GM23338 (cell line): ENCODE data around the gene TARP.

Source experiments
- ATAC-seq: fragments of 200-7000 bp; cut with Tn5 transposase; 3 replicates; pipeline ENCODE4 v1.9.1; 2020
- DNase-seq: peaks from one replicate; pipeline ENCODE4 v3.0.0-alpha.2; 2015; ENCODE audit warnings: low spot score
- H2AFZ ChIP-seq: fragments of 200-600 bp; sonication (generic); 2 replicates; pipeline ENCODE4 v1.8.0; 2016; ENCODE audit warnings: antibody characterized with exemption, mild to moderate bottlenecking, moderate library complexity
- H3F3A ChIP-seq: fragments of 200-600 bp; sonication (generic); replicated peaks from 2 replicates; pipeline ENCODE4 v1.8.0; 2017; ENCODE audit warnings: antibody characterized with exemption, mixed run types, low read depth
- H3K27ac ChIP-seq: fragments of 200-600 bp; sonication (generic); 2 replicates; pipeline ENCODE4 v1.6.1; 2016; ENCODE audit warnings: low read depth
- H3K27me3 ChIP-seq: fragments of 200-600 bp; sonication (generic); 2 replicates; pipeline ENCODE4 v1.8.0; 2016; ENCODE audit warnings: mild to moderate bottlenecking, mixed run types, moderate library complexity; ENCODE audit not compliant: insufficient read depth
- H3K36me3 ChIP-seq: fragments of 200-600 bp; sonication (generic); 2 replicates; pipeline ENCODE4 v1.8.0; 2016; ENCODE audit warnings: mild to moderate bottlenecking; ENCODE audit not compliant: insufficient read depth
- H3K4me1 ChIP-seq: fragments of 200-600 bp; sonication (generic); 2 replicates; pipeline ENCODE4 v1.8.0; 2016; ENCODE audit warnings: mild to moderate bottlenecking, moderate library complexity; ENCODE audit not compliant: insufficient read depth
- H3K4me2 ChIP-seq: fragments of 200-600 bp; sonication (generic); 2 replicates; pipeline ENCODE4 v1.7.1; 2017; ENCODE audit warnings: mixed run types
- H3K4me3 ChIP-seq: fragments of 200-600 bp; sonication (generic); 2 replicates; pipeline ENCODE4 v1.6.1; 2016; ENCODE audit warnings: mixed run types
- H3K79me2 ChIP-seq: fragments of 200-600 bp; sonication (generic); replicated peaks from 2 replicates; pipeline ENCODE4 v1.8.0; 2017; ENCODE audit warnings: mild to moderate bottlenecking; ENCODE audit not compliant: insufficient read depth
- H3K9me2 ChIP-seq: fragments of 200-600 bp; sonication (generic); 2 replicates; pipeline ENCODE4 v1.8.0; 2017; ENCODE audit not compliant: insufficient read depth
- H4K20me1 ChIP-seq: fragments of 200-600 bp; sonication (generic); replicated peaks from 2 replicates; pipeline ENCODE4 v1.8.0; 2017; ENCODE audit warnings: mild to moderate bottlenecking; ENCODE audit not compliant: insufficient read depth
- H3K27ac Mint-ChIP-seq: 2 replicates; pipeline ENCODE4 v1.8.0; 2020; ENCODE audit warnings: inconsistent platforms, mild to moderate bottlenecking, moderate library complexity, mixed read lengths
- H3K27me3 Mint-ChIP-seq: 3 replicates; pipeline ENCODE4 v1.8.0; 2022; ENCODE audit warnings: low read depth, mild to moderate bottlenecking, moderate library complexity, mixed read lengths, inconsistent platforms; ENCODE audit not compliant: insufficient read depth, poor library complexity
- H3K36me3 Mint-ChIP-seq: 3 replicates; pipeline ENCODE4 v1.8.0; 2021; ENCODE audit warnings: low read depth, mild to moderate bottlenecking, inconsistent platforms, moderate library complexity, mixed read lengths
- H3K4me1 Mint-ChIP-seq: 3 replicates; pipeline ENCODE4 v1.8.0; 2020; ENCODE audit warnings: mild to moderate bottlenecking, inconsistent platforms, mixed read lengths
- H3K4me3 Mint-ChIP-seq: 3 replicates; pipeline ENCODE4 v1.8.0; 2021; ENCODE audit warnings: moderate library complexity, mild to moderate bottlenecking, inconsistent platforms, mixed read lengths
- H3K9me3 Mint-ChIP-seq: 3 replicates; pipeline ENCODE4 v1.8.0; 2020; ENCODE audit warnings: moderate library complexity, mild to moderate bottlenecking, inconsistent platforms, mixed read lengths
- CREB1 ChIP-seq: fragments of 250-450 bp; sonication (Bioruptor Pico); IDR thresholded peaks from 2 replicates; pipeline ENCODE4 v1.5.0; 2020; ENCODE audit warnings: low read depth, mild to moderate bottlenecking, moderate library complexity
- CTCF ChIP-seq, 2 experiments: fragments of 200-600 bp in 1 of 2; sonication (generic) in 1 of 2; conservative IDR thresholded peaks; 2 replicates each; pipeline versions ENCODE4 v1.5.1 to v1.6.1; 2016 to 2017; ENCODE audit warnings: antibody characterized with exemption in 2 of 2, low read depth in 2 of 2, mild to moderate bottlenecking in 2 of 2, moderate library complexity in 1 of 2
- ETS1 ChIP-seq: IDR thresholded peaks from 2 replicates; pipeline ENCODE4 v1.6.1; 2016; ENCODE audit warnings: antibody characterized with exemption
- EZH2 ChIP-seq: fragments of 200-600 bp; sonication (generic); IDR thresholded peaks from one replicate; pipeline ENCODE4 v1.8.0; 2017; ENCODE audit warnings: antibody characterized with exemption, mild to moderate bottlenecking, low read depth; ENCODE audit not compliant: unreplicated experiment
- EZH2phosphoT487 ChIP-seq: fragments of 200-600 bp; sonication (generic); IDR thresholded peaks from one replicate; pipeline ENCODE4 v1.8.1; 2018; ENCODE audit warnings: antibody characterized with exemption; ENCODE audit not compliant: unreplicated experiment
- JUNB ChIP-seq: IDR thresholded peaks from one replicate; pipeline ENCODE4 v1.6.1; 2016; ENCODE audit warnings: antibody characterized with exemption; ENCODE audit not compliant: unreplicated experiment
- NANOG ChIP-seq: IDR thresholded peaks from 2 replicates; pipeline ENCODE4 v1.6.1; 2016; ENCODE audit warnings: antibody characterized with exemption, borderline replicate concordance
- POLR2AphosphoS5 ChIP-seq: IDR thresholded peaks from 2 replicates; pipeline ENCODE4 v1.6.1; 2016; ENCODE audit warnings: antibody characterized with exemption, low read depth
- STAT1 ChIP-seq: IDR thresholded peaks from one replicate; pipeline ENCODE4 v1.6.1; 2016; ENCODE audit warnings: antibody characterized with exemption; ENCODE audit not compliant: unreplicated experiment
- ZNF114 ChIP-seq: fragments of 250-450 bp; sonication (Bioruptor Pico); IDR thresholded peaks from 2 replicates; pipeline ENCODE4 v1.5.0; 2020; ENCODE audit warnings: mild to moderate bottlenecking, moderate library complexity
- ZNF331 ChIP-seq: fragments of 250-450 bp; sonication (Bioruptor Pico); IDR thresholded peaks from 2 replicates; pipeline ENCODE4 v1.5.0; 2020; ENCODE audit warnings: low read depth, mild to moderate bottlenecking, moderate library complexity
- TF ChIP-seq, protein P1 (sequence below): fragments of 250-450 bp; sonication (Bioruptor Pico); IDR thresholded peaks from 2 replicates; pipeline ENCODE4 v1.5.0; 2020; ENCODE audit warnings: mild to moderate bottlenecking, moderate library complexity
- TF ChIP-seq, protein P2 (sequence below): IDR thresholded peaks from one replicate; pipeline ENCODE4 v1.6.1; 2018; ENCODE audit warnings: antibody characterized with exemption; ENCODE audit not compliant: unreplicated experiment

Gene TARP

DNA sequence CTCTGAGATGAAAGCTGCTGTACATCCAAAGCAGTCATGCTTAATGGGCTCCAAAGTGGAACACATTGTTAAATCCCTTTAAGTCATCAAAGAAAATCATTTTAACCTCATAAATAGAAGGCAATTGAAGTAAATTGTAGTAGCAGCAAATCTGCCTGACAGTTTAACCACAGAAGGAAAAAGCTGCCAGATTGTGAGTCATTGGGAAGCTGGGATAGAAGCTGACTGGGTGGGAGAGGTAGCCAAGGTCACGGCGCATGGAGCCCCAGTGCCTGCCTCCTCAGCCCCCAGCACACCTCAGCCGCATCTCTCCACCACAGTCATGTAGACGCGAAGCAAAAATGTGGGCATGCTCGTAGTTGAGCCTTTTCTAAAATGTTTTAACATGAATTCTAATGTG is 44.0 kb downstream of the TARP start:
- DNase-seq (no peak), ATAC-seq (no peak)
- H3K4me1 ChIP-seq = peaks cover 9% of the 10 kb centered on the region
- no peak overlapping the region for H3K27ac Mint-ChIP-seq
- peaks cover 8% of the 10 kb centered on the region; the same call in 2 of the 3 replicates for H3K36me3 Mint-ChIP-seq
- no peak overlapping the region for H3K4me2 ChIP-seq
- H3K27me3 ChIP-seq = no peaks in the 10 kb centered on the region
- TF ChIP-seq ZNF331 (CRISPR knock-in tag) (no peak), STAT1 (no peak), EZH2 (no peak), JUNB (no peak), CREB1 (CRISPR knock-in tag) (no peak), ZNF114 (no peak), CTCF (conservative IDR thresholded peaks at IDR 0.05; ENCODE audit: low read depth in 2 of 2) (no peak), NANOG (no peak), ETS1 (no peak), POLR2AphosphoS5 (no peak), EZH2phosphoT487 (no peak)
- TF ChIP-seq, protein P1, sequence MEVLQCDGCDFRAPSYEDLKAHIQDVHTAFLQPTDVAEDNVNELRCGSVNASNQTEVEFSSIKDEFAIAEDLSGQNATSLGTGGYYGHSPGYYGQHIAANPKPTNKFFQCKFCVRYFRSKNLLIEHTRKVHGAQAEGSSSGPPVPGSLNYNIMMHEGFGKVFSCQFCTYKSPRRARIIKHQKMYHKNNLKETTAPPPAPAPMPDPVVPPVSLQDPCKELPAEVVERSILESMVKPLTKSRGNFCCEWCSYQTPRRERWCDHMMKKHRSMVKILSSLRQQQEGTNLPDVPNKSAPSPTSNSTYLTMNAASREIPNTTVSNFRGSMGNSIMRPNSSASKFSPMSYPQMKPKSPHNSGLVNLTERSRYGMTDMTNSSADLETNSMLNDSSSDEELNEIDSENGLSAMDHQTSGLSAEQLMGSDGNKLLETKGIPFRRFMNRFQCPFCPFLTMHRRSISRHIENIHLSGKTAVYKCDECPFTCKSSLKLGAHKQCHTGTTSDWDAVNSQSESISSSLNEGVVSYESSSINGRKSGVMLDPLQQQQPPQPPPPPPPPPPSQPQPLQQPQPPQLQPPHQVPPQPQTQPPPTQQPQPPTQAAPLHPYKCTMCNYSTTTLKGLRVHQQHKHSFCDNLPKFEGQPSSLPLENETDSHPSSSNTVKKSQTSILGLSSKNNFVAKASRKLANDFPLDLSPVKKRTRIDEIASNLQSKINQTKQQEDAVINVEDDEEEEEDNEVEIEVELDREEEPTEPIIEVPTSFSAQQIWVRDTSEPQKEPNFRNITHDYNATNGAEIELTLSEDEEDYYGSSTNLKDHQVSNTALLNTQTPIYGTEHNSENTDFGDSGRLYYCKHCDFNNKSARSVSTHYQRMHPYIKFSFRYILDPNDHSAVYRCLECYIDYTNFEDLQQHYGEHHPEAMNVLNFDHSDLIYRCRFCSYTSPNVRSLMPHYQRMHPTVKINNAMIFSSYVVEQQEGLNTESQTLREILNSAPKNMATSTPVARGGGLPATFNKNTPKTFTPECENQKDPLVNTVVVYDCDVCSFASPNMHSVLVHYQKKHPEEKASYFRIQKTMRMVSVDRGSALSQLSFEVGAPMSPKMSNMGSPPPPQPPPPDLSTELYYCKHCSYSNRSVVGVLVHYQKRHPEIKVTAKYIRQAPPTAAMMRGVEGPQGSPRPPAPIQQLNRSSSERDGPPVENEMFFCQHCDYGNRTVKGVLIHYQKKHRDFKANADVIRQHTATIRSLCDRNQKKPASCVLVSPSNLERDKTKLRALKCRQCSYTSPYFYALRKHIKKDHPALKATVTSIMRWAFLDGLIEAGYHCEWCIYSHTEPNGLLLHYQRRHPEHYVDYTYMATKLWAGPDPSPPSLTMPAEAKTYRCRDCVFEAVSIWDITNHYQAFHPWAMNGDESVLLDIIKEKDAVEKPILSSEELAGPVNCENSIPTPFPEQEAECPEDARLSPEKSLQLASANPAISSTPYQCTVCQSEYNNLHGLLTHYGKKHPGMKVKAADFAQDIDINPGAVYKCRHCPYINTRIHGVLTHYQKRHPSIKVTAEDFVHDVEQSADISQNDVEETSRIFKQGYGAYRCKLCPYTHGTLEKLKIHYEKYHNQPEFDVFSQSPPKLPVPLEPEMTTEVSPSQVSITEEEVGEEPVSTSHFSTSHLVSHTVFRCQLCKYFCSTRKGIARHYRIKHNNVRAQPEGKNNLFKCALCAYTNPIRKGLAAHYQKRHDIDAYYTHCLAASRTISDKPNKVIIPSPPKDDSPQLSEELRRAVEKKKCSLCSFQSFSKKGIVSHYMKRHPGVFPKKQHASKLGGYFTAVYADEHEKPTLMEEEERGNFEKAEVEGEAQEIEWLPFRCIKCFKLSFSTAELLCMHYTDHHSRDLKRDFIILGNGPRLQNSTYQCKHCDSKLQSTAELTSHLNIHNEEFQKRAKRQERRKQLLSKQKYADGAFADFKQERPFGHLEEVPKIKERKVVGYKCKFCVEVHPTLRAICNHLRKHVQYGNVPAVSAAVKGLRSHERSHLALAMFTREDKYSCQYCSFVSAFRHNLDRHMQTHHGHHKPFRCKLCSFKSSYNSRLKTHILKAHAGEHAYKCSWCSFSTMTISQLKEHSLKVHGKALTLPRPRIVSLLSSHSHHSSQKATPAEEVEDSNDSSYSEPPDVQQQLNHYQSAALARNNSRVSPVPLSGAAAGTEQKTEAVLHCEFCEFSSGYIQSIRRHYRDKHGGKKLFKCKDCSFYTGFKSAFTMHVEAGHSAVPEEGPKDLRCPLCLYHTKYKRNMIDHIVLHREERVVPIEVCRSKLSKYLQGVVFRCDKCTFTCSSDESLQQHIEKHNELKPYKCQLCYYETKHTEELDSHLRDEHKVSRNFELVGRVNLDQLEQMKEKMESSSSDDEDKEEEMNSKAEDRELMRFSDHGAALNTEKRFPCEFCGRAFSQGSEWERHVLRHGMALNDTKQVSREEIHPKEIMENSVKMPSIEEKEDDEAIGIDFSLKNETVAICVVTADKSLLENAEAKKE = no peak
- TF ChIP-seq, protein P2, sequence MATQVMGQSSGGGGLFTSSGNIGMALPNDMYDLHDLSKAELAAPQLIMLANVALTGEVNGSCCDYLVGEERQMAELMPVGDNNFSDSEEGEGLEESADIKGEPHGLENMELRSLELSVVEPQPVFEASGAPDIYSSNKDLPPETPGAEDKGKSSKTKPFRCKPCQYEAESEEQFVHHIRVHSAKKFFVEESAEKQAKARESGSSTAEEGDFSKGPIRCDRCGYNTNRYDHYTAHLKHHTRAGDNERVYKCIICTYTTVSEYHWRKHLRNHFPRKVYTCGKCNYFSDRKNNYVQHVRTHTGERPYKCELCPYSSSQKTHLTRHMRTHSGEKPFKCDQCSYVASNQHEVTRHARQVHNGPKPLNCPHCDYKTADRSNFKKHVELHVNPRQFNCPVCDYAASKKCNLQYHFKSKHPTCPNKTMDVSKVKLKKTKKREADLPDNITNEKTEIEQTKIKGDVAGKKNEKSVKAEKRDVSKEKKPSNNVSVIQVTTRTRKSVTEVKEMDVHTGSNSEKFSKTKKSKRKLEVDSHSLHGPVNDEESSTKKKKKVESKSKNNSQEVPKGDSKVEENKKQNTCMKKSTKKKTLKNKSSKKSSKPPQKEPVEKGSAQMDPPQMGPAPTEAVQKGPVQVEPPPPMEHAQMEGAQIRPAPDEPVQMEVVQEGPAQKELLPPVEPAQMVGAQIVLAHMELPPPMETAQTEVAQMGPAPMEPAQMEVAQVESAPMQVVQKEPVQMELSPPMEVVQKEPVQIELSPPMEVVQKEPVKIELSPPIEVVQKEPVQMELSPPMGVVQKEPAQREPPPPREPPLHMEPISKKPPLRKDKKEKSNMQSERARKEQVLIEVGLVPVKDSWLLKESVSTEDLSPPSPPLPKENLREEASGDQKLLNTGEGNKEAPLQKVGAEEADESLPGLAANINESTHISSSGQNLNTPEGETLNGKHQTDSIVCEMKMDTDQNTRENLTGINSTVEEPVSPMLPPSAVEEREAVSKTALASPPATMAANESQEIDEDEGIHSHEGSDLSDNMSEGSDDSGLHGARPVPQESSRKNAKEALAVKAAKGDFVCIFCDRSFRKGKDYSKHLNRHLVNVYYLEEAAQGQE = no peak
- no peaks in the 10 kb centered on the region for H3F3A ChIP-seq
- H3K36me3 ChIP-seq = no peaks in the 10 kb centered on the region; the same call in none of the 2 replicates
- no peaks in the 10 kb centered on the region for H3K9me3 Mint-ChIP-seq
- no peak overlapping the region for H2AFZ ChIP-seq
- no peaks in the 10 kb centered on the region for H3K79me2 ChIP-seq
- H3K4me3 Mint-ChIP-seq = no peak overlapping the region
- H3K27ac ChIP-seq = no peak overlapping the region
- no peak overlapping the region for H3K4me3 ChIP-seq
- H3K9me2 ChIP-seq = no peaks in the 10 kb centered on the region
- H3K4me1 Mint-ChIP-seq = no peaks in the 10 kb centered on the region; the same call in 2 of the 3 replicates
- no peaks in the 10 kb centered on the region for H4K20me1 ChIP-seq
- no peaks in the 10 kb centered on the region for H3K27me3 Mint-ChIP-seq
